Liver (tissue), 9 donors: ENCODE data around the gene ANKRD13A. TPM values are rescaled to one million over a fixed set of nuclear protein-coding genes. Genes with fewer than 3 reads are reported as not detected.

Experiments used
- DNase-seq: peaks from one replicate; pipeline ENCODE4 v3.0.0-alpha.2; 2017; ENCODE audit warnings: low spot score
- H3K27ac ChIP-seq, 2 donors: one replicate each; pipeline ENCODE4 v1.7.0; 2013; ENCODE audit warnings: inconsistent platforms in 2 of 2, low read length in 2 of 2, control low read depth in 1 of 2, low read depth in 1 of 2, mild to moderate bottlenecking in 1 of 2
- H3K27me3 ChIP-seq, 4 donors: one replicate each; pipeline versions ENCODE4 v1.6.1 to v1.7.0; 2013; ENCODE audit warnings: low read length in 3 of 4, inconsistent platforms in 1 of 4, mild to moderate bottlenecking in 1 of 4, moderate library complexity in 1 of 4; ENCODE audit not compliant: control insufficient read depth in 4 of 4, insufficient read depth in 4 of 4
- H3K36me3 ChIP-seq, 4 donors: one replicate each; pipeline versions ENCODE4 v1.6.1 to v1.7.0; 2013; ENCODE audit warnings: low read length in 3 of 4, mild to moderate bottlenecking in 3 of 4, low read depth in 1 of 4, moderate library complexity in 1 of 4; ENCODE audit not compliant: control insufficient read depth in 4 of 4, insufficient read depth in 3 of 4
- H3K4me1 ChIP-seq, 4 donors: one replicate each; pipeline versions ENCODE4 v1.6.1 to v1.7.0; 2013; ENCODE audit warnings: low read length in 3 of 4, mild to moderate bottlenecking in 3 of 4, moderate library complexity in 1 of 4; ENCODE audit not compliant: control insufficient read depth in 4 of 4, insufficient read depth in 4 of 4
- H3K4me3 ChIP-seq, 3 donors: one replicate each; pipeline versions ENCODE4 v1.6.1 to v1.7.0; 2013; ENCODE audit warnings: low read length in 3 of 3, control low read depth in 1 of 3, low read depth in 1 of 3, mild to moderate bottlenecking in 1 of 3
- H3K9ac ChIP-seq, 2 donors: one replicate each; pipeline ENCODE4 v1.7.0; 2013; ENCODE audit warnings: low read length in 2 of 2, mild to moderate bottlenecking in 2 of 2, moderate library complexity in 2 of 2, control low read depth in 1 of 2, low read depth in 1 of 2
- H3K9me3 ChIP-seq, 4 donors: one replicate each; pipeline versions ENCODE4 v1.6.1 to v1.7.0; 2013; ENCODE audit warnings: low read length in 3 of 4; ENCODE audit not compliant: control insufficient read depth in 4 of 4
- ATF3 ChIP-seq: IDR thresholded peaks from 2 replicates; pipeline ENCODE4 v1.6.1; 2016; ENCODE audit warnings: antibody characterized with exemption
- CTCF ChIP-seq: fragments of 150-350 bp; IDR thresholded peaks from 2 replicates; pipeline ENCODE4 v1.5.1; 2017; ENCODE audit warnings: improper control_type of control experiment, low read depth, low read length; ENCODE audit not compliant: missing input control
- EGR1 ChIP-seq, 2 donors: IDR thresholded peaks; 2 replicates each; pipeline ENCODE4 v1.6.1; 2016 to 2018; ENCODE audit warnings: antibody characterized with exemption in 2 of 2, low read depth in 2 of 2
- FOXA1 ChIP-seq: IDR thresholded peaks from 2 replicates; pipeline ENCODE4 v1.6.1; 2016; ENCODE audit warnings: antibody characterized with exemption
- FOXA2 ChIP-seq: IDR thresholded peaks from 2 replicates; pipeline ENCODE4 v1.6.1; 2016; ENCODE audit warnings: antibody characterized with exemption
- GABPA ChIP-seq, 2 donors: IDR thresholded peaks in 1 of 2; conservative IDR thresholded peaks in 1 of 2; 2 replicates each; pipeline ENCODE4 v1.6.1; 2016; ENCODE audit warnings: antibody characterized with exemption in 2 of 2, mild to moderate bottlenecking in 1 of 2, moderate library complexity in 1 of 2
- HNF4A ChIP-seq, 2 donors: conservative IDR thresholded peaks; 2 replicates each; pipeline ENCODE4 v1.6.1; 2016; ENCODE audit warnings: antibody characterized with exemption in 2 of 2, mild to moderate bottlenecking in 2 of 2
- HNF4G ChIP-seq: IDR thresholded peaks from 2 replicates; pipeline ENCODE4 v1.6.1; 2016; ENCODE audit warnings: antibody characterized with exemption
- JUND ChIP-seq, 2 donors: IDR thresholded peaks; 2 replicates each; pipeline ENCODE4 v1.6.1; 2016; ENCODE audit warnings: antibody characterized with exemption in 2 of 2
- MAX ChIP-seq: IDR thresholded peaks from 2 replicates; pipeline ENCODE4 v1.6.1; 2016; ENCODE audit warnings: antibody characterized with exemption
- NR2F2 ChIP-seq: IDR thresholded peaks from 2 replicates; pipeline ENCODE4 v1.6.1; 2016; ENCODE audit warnings: antibody characterized with exemption
- RAD21 ChIP-seq, 2 donors: IDR thresholded peaks; 2 replicates each; pipeline ENCODE4 v1.6.1; 2016; ENCODE audit warnings: antibody characterized with exemption in 2 of 2, mild to moderate bottlenecking in 2 of 2
- REST ChIP-seq: IDR thresholded peaks from 2 replicates; pipeline ENCODE4 v1.6.1; 2016; ENCODE audit warnings: antibody characterized with exemption, mild to moderate bottlenecking
- RXRA ChIP-seq, 2 donors: IDR thresholded peaks; 2 replicates each; pipeline ENCODE4 v1.6.1; 2017 to 2018; ENCODE audit warnings: antibody characterized with exemption in 2 of 2, mild to moderate bottlenecking in 1 of 2
- SP1 ChIP-seq: IDR thresholded peaks from 2 replicates; pipeline ENCODE4 v1.6.1; 2018; ENCODE audit warnings: antibody characterized with exemption, mild to moderate bottlenecking
- TAF1 ChIP-seq: conservative IDR thresholded peaks from 2 replicates; pipeline ENCODE4 v1.6.1; 2016; ENCODE audit warnings: antibody characterized with exemption, mild to moderate bottlenecking
- YY1 ChIP-seq: IDR thresholded peaks from 2 replicates; pipeline ENCODE4 v1.6.1; 2016; ENCODE audit warnings: antibody characterized with exemption, mild to moderate bottlenecking
- ZBTB33 ChIP-seq: IDR thresholded peaks from 2 replicates; pipeline ENCODE4 v1.6.1; 2016; ENCODE audit warnings: antibody characterized with exemption
- WGBS: extraction: QIAGEN DNeasy Blood & Tissue Kit; methylation state at CpG from one replicate; pipeline ENCODE4 v1.1.7; 2013; 5-methylcytosine and 5-hydroxymethylcytosine counted together
- polyA plus RNA-seq, 2 donors: library from polyadenylated mRNA; stranded (reverse) in 1 of 2; unstranded in 1 of 2; fragments of 200-250 nt in 1 of 2; fragments of >200 nt in 1 of 2; fragmentation: Nextera tagmentation in 1 of 2; extraction: Ambion mirVana in 1 of 2; gene quantifications; one replicate each; pipeline versions ENCODE4 v1.2.1 to v1.2.3, GENCODE V29; 2013 to 2015
- total RNA-seq, 2 donors: library from RNA; depleted of rRNA; stranded (reverse); fragments of >200 nt; gene quantifications; one replicate each; pipeline ENCODE4 v1.2.3, GENCODE V29; 2014
- donor health status: healthy.
- donor health status: healthy.
- donor health status: healthy.
- donor health status: healthy.
- donor health status: healthy.

The ANKRD13A gene
- total and polyA plus RNA-seq, 4 donors = 7.0 to 40.5 (median 18.8) TPM

- 90% methylated on average over 10 of the region's 10 CpGs for WGBS
Measured at GRCh38 chr12:109988274-109988673, 11.0 kb upstream of the ANKRD13A start.

More at GRCh38 chr12:109988274-109988673, 11.0 kb upstream of the ANKRD13A start:
- Histone ChIP-seq H3K27ac (no peak overlapping the region), H3K9me3 (no peaks in the 10 kb centered on the region), H3K9ac (no peak overlapping the region), H3K36me3 (peaks cover 5 to 45% (median 37%) of the 10 kb centered on the region in 4 donors), H3K27me3 (no peaks in the 10 kb centered on the region), H3K4me3 (no peak overlapping the region), H3K4me1 (peaks cover 0 to 7% (median 0%) of the 10 kb centered on the region in 4 donors)
- DNase-seq = no peak
- TF ChIP-seq NR2F2 (no peak), SP1 (no peak), ZBTB33 (no peak), FOXA1 (no peak), GABPA (IDR thresholded peaks at IDR 0.05 in 1 of 2, conservative IDR thresholded peaks at IDR 0.05 in 1 of 2) (no peak), HNF4A (conservative IDR thresholded peaks at IDR 0.05) (no peak), FOXA2 (no peak), HNF4G (no peak), RAD21 (IDR thresholded peaks at IDR 0.05) (no peak), ATF3 (no peak), TAF1 (no peak), RXRA (IDR thresholded peaks at IDR 0.05) (no peak), EGR1 (IDR thresholded peaks at IDR 0.05; ENCODE audit: low read depth in 2 of 2) (no peak), CTCF (no peak), MAX (no peak), JUND (IDR thresholded peaks at IDR 0.05) (no peak), REST (no peak), YY1 (no peak)
